Suppressor macrophage (primary cell): Measurements from ENCODE around the gene PRRT3.
A peak's percentile ranks its signal among the peaks of the same experiment; 100 is the strongest.
"Not testable (repeated sequence)": the region's sequence is repeated elsewhere in the genome, so short reads cannot be mapped to it uniquely, and the experiment has no call there.

Experiments used
- DNase-seq, 4 experiments: peaks; one replicate each; pipeline ENCODE4 v3.0.0-alpha.2; 2020 to 2022

PRRT3 gene

DNA sequence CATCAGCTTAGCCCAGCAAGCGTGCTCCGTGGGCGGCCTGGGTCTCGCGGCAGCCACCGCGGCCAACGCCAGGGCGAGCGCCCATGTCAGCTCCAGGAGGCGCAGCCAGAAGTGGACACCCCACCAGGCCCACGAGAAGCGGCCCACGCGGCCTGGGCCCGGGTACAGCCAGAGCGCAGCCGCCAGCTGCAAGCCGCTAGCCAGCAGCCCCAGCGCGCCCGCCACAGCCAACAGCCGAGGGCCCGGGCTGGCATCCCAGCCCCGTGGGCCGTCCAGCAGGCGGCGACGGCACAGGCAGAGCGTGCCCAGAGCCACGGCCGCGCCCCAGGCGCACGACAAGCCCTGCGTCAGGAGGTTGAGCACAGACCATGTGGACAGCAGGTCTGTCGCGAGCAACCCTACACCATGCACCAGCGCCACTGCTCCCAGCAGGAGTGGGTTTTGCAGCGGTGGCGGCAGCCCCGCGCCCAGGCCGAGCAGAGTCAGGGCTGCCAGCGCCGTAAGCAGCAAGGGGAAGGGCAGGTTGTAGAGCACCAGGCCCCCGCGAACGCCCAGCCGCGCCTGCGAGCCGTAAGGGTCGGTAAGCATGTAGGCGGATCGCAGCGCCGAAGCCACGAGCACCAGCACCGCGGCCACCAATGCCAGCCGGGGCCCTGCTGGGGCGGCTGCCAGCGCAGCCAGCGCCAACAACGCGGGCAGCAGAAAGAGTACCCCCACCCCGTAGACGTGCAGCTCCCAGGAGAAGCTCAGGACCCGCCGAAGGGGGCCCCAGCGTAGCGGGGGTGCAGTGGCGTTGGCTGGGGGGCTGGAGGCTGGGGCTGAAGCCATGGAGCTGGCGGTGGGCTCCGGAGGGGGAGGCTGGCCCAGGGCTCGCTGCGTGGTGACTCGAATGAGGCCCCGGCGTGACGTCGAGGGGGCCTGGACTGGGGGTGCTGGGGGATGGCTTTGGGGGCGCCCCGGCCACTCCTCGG lies 4.9 kb downstream of the PRRT3 start:
- DNase-seq = no peak

DNA sequence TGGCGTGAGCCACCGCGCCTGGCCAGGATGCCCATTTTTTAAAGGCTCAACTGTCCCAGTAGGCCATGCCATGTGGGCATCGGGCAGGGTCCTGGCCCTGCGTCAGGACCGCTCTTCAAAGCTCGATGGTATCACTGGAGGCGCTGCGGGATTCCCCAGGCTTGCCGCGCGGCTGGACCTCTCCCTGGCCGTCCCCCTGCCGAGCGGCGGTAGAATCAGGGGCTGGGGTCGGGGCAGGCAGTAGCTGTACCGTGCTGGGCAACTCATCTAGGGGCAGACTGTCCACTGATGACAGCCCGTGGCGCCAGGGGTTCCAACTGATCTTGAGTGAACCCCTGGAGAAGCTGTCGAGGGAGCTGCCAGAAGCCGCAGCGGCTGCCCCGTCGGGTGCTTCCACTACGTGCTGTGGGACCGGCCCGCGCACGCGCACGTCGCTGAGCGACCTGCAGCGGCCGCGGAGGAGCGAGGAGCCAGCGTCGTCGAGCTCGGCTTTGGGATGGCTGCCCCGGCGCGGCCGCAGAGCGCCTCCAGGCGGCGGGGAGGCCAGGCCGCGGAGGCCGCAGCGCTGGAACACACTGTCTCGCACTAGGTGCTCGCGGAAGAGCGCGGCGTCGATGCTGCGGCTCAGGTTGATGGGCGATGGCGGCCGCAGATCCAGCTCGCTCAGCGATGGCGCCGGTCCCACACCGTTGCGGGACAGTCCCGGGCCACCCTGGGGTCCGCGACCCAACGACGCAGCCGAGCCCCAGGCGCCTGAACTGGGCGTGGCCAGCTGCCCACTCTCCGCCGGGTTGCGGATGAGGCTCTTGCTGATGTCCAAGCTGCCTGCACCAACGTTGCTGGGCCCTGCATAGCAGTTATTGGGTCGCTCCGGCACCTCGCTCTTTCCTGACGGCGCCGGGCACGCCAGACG lies 5.8 kb downstream of the PRRT3 start:
- DNase-seq = peak; percentile 93 to 94 (median 94)

DNA sequence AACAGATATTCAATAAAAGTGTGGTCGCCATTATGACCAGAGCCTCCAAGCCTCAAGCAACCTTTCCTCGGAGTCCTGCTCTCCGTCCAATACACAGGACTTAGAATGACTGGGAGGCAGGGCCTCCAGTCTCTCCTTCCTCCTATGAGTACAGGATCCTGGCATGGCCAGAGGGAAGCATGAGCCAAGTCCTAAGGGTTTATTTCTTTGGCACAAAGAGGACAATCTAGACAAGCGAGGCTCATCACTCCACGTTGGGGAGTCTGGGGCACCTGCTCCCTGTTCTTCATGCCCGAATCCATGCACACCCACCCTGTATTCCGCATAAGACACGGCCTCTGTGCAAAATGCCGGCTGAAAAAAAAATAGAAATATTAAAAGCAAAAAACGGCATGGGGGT lies 6.8 kb downstream of the PRRT3 start:
- DNase-seq = no peak

DNA sequence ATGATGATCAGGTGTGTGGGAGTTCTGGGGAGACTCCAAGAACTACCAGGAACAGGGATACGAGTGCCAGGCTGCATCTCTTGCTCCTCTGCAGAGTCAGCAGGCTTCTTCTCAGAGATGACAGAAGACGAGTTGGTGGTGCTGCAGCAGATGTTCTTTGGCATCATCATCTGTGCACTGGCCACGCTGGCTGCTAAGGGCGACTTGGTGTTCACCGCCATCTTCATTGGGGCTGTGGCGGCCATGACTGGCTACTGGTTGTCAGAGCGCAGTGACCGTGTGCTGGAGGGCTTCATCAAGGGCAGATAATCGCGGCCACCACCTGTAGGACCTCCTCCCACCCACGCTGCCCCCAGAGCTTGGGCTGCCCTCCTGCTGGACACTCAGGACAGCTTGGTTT lies 7.9 kb downstream of the PRRT3 start:
- no peak for DNase-seq

- DNase-seq = no peak
Observed at GRCh38 chr3:9942934-9943690, 9.1 kb downstream of the PRRT3 start.

- no peak for DNase-seq
Observed at GRCh38 chr3:9942164-9942563, 10.0 kb downstream of the PRRT3 start.

GRCh38 chr3:9940746-9941145 lies 11.5 kb downstream of the PRRT3 start:
- no peak for DNase-seq

DNA sequence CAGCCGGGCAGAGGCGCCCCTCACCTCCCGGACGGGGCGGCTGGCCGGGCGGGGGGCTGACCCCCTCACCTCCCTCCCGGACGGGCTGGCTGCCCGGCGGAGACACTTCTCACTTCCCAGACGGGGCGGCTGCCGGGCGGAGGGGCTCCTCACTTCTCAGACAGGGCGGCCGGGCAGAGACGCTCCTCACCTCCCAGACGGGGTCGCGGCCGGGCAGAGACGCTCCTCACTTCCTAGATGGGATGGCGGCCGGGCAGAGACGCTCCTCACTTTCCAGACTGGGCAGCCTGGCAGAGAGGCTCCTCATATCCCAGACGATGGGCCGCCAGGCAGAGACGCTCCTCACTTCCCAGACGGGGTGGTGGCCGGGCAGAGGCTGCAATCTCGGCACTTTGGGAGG lies 12.3 kb downstream of the PRRT3 start:
- not testable (repeated sequence) for DNase-seq

- DNase-seq = no peak
Observed at GRCh38 chr3:9938966-9939365, 13.2 kb downstream of the PRRT3 start.

DNA sequence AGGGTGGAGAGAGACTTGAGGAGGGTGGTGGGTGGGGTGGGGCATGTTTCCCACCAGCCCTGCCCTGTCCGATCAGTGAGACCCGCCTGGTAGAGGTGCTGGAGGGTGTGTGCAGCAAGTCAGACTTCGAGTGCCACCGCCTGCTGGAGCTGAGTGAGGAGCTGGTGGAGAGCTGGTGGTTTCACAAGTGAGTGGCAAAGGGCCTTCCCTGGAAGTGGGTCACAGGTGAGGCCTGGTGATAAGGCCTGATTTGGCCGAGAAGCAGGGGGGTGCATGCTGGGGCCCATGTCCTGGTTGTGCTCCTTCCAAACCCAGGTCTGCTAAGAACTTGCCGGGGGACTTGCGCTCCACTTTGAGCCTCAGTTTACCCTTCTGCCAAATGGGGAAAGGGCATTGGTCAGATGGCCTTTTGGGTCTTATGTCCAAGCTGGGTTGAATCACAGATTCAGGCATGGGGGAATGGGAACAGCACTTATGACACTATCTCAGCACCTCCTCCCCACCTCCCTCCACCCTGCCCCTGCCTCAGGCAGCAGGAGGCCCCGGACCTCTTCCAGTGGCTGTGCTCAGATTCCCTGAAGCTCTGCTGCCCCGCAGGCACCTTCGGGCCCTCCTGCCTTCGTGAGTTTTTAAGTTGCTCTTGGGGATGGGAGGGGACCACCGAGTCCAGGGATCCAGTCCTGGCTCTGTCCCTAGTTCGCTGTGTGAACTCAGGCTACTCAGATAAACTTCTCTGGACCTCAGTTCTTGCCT lies 14.5 kb downstream of the PRRT3 start:
- no peak for DNase-seq

DNA sequence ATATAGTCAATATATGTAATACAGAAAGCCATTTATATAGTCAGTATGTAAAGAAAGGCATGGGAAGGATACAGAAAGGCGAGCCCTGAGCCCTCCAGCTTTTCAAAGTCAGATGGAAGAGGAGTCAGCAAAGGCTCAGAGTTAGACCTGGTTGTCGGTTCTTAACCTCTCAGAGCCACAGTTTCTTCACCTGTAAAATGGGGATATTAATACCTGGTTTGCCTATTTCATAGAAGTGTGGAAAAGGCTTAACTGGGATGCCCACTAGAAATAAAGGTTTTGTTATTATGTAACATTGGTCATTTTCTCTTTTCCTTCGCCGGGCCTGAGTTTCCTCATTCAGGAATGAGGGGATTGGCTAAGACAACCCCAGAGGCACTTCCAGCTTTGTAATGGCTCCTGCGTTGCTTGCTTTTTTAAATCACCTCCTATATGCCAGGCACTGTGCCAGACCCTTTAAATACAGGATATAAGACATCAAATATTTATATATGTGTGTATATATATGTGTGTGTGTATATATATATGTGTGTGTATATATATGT lies 16.2 kb downstream of the PRRT3 start:
- DNase-seq = peak in 3 of 4 experiments; percentile 45 to 50 (median 46)

DNA sequence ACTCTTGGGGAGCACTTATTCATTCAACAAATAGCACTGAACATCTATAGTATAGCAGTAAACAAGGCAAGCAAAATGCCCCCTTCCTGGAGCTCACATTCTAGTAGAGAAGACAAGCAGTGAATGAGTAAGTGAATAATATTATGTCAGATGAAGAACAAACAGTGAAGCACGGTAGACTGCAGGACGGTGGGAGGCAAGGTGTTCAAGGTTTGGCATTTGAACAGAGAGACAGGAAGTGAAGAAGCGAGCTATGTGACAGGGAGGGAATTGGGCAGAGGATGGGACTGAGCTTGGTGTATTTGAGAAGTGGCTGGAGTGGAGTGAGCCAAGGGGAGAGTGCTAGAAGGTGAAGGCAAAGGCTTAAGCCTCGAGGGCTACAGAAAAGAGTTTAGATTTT lies 17.2 kb downstream of the PRRT3 start:
- no peak for DNase-seq

GRCh38 chr3:9934235-9934621 lies 18.0 kb downstream of the PRRT3 start:
- DNase-seq = peak in 3 of 4 experiments; percentile 22 to 41 (median 37)

DNA sequence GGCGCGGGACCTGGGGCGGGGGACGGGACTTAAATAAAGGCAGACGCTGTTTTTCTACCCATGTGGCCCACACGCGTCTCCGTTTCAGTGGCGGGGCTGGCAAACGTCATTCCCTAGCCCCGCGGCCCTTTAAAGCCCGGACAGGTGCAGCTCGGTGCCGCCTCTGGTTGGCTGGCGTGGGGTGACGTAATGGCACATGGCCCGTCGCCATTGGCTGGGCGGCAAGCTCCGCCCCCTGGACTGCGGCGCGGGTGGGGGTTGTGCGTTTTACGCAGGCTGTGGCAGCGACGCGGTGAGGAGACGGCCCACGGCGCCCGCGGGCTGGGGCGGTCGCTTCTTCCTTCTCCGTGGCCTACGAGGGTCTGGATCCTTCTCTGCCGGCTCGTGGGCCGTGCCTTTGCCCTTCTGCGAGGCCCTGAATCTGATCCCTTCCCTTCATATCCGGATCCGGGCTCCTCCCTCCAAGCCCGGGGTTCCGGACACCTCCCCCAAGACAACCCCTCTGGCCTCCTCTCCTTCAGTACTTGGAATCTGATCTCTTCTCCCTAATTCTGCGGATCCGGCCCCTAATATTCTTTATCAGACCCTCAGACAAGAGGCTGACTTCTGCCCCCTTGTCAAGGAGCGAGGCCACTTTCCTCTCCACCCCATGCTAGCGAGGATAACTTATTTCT lies 18.5 kb downstream of the PRRT3 start, which contains the start of gene CRELD1:
CRELD1 (plus strand) TSS at position 274 of the 674 bp plus-strand sequence. CDS start 605 bp downstream, outside the sequence.
- DNase-seq = peak; percentile 98

DNA sequence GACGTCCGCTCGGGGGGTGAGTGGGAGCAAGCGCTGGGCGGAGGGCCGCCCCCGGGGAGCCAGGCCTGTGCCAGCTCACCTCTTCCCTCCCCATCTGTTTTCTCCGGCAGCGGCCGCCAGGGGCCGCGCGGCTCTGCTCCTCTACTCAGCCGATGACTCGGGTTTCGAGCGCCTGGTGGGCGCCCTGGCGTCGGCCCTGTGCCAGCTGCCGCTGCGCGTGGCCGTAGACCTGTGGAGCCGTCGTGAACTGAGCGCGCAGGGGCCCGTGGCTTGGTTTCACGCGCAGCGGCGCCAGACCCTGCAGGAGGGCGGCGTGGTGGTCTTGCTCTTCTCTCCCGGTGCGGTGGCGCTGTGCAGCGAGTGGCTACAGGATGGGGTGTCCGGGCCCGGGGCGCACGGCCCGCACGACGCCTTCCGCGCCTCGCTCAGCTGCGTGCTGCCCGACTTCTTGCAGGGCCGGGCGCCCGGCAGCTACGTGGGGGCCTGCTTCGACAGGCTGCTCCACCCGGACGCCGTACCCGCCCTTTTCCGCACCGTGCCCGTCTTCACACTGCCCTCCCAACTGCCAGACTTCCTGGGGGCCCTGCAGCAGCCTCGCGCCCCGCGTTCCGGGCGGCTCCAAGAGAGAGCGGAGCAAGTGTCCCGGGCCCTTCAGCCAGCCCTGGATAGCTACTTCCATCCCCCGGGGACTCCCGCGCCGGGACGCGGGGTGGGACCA lies 19.2 kb downstream of the PRRT3 start:
- DNase-seq = peak; percentile 85 to 94 (median 89)

GRCh38 chr3:9932535-9932842 lies 19.7 kb downstream of the PRRT3 start:
- DNase-seq = no peak

DNA sequence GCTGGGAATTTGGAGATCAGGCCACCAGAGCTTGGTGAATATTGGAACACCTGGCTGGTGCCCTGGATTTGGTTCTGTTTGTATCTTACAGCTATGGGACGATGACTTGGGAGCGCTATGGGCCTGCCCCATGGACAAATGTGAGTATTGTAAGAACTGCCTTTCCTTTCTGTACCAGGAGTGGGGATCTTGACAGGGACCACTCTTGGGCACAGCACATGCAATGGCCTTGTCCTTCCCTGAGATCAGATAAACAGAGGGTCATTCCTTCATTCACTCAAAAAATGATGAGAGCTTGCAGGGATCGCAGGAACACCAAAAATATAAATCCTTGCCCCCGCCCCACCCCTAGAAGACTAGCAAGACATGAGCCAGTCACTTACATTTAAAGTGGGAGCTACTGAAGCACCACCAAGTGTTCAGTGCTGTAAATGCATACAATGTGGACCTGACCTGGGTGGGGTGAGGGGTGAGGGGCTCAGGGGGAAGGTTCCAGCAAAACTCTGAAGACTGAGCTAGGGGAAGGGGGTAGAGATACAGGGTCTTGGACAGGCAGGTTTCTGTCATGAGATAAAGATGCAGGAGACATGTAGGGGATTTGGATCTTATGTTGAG lies 21.3 kb downstream of the PRRT3 start:
- no peak for DNase-seq

GRCh38 chr3:9928158-9928557 lies 24.1 kb downstream of the PRRT3 start:
- no peak for DNase-seq

DNA sequence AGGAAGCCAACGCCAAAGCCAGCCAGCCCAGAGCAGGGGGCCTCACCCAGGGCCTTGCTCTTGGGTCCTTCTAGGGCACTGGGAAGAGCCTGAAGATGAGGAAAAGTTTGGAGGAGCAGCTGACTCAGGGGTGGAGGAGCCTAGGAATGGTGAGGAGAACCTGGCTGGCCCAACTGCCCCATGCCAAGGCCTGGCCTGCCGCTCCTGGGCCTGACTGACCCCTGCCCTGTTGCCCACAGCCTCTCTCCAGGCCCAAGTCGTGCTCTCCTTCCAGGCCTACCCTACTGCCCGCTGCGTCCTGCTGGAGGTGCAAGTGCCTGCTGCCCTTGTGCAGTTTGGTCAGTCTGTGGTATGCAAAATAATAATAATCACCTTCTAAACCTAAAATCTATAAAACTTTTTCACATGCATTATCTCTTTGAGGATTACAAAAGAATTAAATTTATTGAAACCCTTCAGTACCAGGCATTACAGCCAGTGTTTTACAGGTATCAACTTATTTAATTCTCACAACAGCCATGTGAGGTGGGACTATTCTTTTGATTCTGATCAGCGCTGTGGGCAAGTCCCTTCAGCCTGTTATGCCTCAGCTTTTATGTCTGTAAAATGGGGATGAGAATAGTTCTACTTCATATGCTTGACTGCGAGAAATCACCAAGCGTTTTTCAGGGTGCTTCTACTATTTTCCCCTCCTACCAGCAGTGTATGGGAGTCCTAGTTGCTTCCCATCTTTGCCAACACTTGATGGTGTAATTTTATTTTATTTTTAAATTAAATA lies 33.8 kb downstream of the PRRT3 start:
- DNase-seq = no peak
